Cardiac fibroblast (primary cell): Measurements from ENCODE around the gene HCN3.
A peak's percentile ranks its signal among the peaks of the same experiment; 100 is the strongest.
"Not testable (repeated sequence)": the region's sequence is repeated elsewhere in the genome, so short reads cannot be mapped to it uniquely, and the experiment has no call there.

Source experiments
- DNase-seq, 2 donors: peaks; one replicate each; pipeline versions ENCODE4 v3.0.0 to v3.0.0-alpha.2; 2010; ENCODE audit warnings: low read depth in 2 of 2
- H3K4me3 ChIP-seq, 2 donors: replicated peaks in 1 of 2; 1 replicate in 1 of 2; 2 replicates in 1 of 2; pipeline ENCODE4 v1.5.1; 2011; ENCODE audit warnings: low read depth in 2 of 2, low read length in 2 of 2, mild to moderate bottlenecking in 2 of 2, moderate library complexity in 1 of 2
- CTCF ChIP-seq: IDR thresholded peaks from one replicate; pipeline ENCODE4 v1.5.1; 2011; ENCODE audit warnings: low read depth, mild to moderate bottlenecking, low read length, inconsistent platforms

The HCN3 gene

GRCh38 chr1:155241841-155242264, 35.4 kb upstream of the HCN3 start:
- no peak for TF ChIP-seq CTCF
- no peak overlapping the region for H3K4me3 ChIP-seq

GRCh38 chr1:155242805-155243358, 34.4 kb upstream of the HCN3 start:
- H3K4me3 ChIP-seq, result peak overlapping the region in 1 of 2 donors; percentile 71
- no peak for TF ChIP-seq CTCF
- DNase-seq, result peak in 1 of 2 donors; percentile 37

More at GRCh38 chr1:155241841-155242264, 35.4 kb upstream of the HCN3 start:
- DNase-seq, result no peak

GRCh38 chr1:155244368-155245162, 32.7 kb upstream of the HCN3 start:
- TF ChIP-seq CTCF, result peak; percentile 18
- H3K4me3 ChIP-seq, result peak overlapping the region; percentile 65 to 71
- DNase-seq, result peak; percentile 100

- peak overlapping the region; percentile 32 to 71 for H3K4me3 ChIP-seq
- no peak for TF ChIP-seq CTCF
- DNase-seq, result no peak
Observed at GRCh38 chr1:155245163-155245524, 32.1 kb upstream of the HCN3 start.

- DNase-seq, H3K4me3 ChIP-seq: not testable (repeated sequence)
Observed at GRCh38 chr1:155246796-155247195, 30.5 kb upstream of the HCN3 start.

GRCh38 chr1:155247667-155248553, 29.4 kb upstream of the HCN3 start:
- no peak overlapping the region for H3K4me3 ChIP-seq
- no peak for TF ChIP-seq CTCF
- no peak for DNase-seq

GRCh38 chr1:155250246-155250632, 27.0 kb upstream of the HCN3 start:
- no peak overlapping the region for H3K4me3 ChIP-seq
- no peak for TF ChIP-seq CTCF
- DNase-seq, result no peak
